ENCODE measurements around the gene UFC1.
A peak's percentile ranks its signal among the peaks of the same experiment; 100 is the strongest.

The UFC1 gene

GRCh38 chr1:161137881-161138280 is 15.9 kb upstream of the UFC1 start:
- DNase-seq: no peak

GRCh38 chr1:161138431-161138830 is 15.3 kb upstream of the UFC1 start:
- no peak for DNase-seq

GRCh38 chr1:161139766-161140165 is 14.0 kb upstream of the UFC1 start:
- peak; percentile 28 to 44 for DNase-seq

GRCh38 chr1:161140755-161141400 is 12.9 kb upstream of the UFC1 start:
- DNase-seq: no peak

- no peak for DNase-seq
These were observed 7.9 kb upstream of the UFC1 start for GRCh38 chr1:161145832-161146231.

- no peak for DNase-seq
These were observed 602 bp upstream of the UFC1 start for GRCh38 chr1:161153176-161153575.

GRCh38 chr1:161157867-161158266 is 4.1 kb downstream of the UFC1 start:
- no peak for DNase-seq

GRCh38 chr1:161158316-161159010 is 4.7 kb downstream of the UFC1 start:
- no peak for DNase-seq

GRCh38 chr1:161159087-161159912 is 5.5 kb downstream of the UFC1 start, which contains the start of gene USP21:
Gene USP21, plus strand, starts transcription at chr1:161159500. Its CDS starts 1,141 bp downstream, at chr1:161160641.
- peak; percentile 92 to 93 for DNase-seq

- no peak for DNase-seq
These were observed 6.1 kb downstream of the UFC1 start for GRCh38 chr1:161159913-161160243.

- no peak for DNase-seq
These were observed 6.9 kb downstream of the UFC1 start for GRCh38 chr1:161160671-161161145.

GRCh38 chr1:161161652-161162051 is 7.9 kb downstream of the UFC1 start:
- DNase-seq: no peak

- no peak for DNase-seq
These were observed 8.3 kb downstream of the UFC1 start for GRCh38 chr1:161162052-161162451.

- no peak for DNase-seq
These were observed 9.0 kb downstream of the UFC1 start for GRCh38 chr1:161162806-161163205.

- no peak for DNase-seq
These were observed 10.0 kb downstream of the UFC1 start for GRCh38 chr1:161163793-161164192.

GRCh38 chr1:161164901-161165610 is 11.3 kb downstream of the UFC1 start:
- DNase-seq: no peak

- DNase-seq: peak; percentile 91 to 95
These were observed 12.2 kb downstream of the UFC1 start, which contains the start of gene PPOX for GRCh38 chr1:161165742-161166668. Gene PPOX, plus strand, starts transcription at chr1:161166426. Its CDS starts 422 bp downstream, at chr1:161166848.

GRCh38 chr1:161166669-161167548 is 13.1 kb downstream of the UFC1 start:
- peak in 1 of 2 experiments; percentile 25 for DNase-seq

- no peak for DNase-seq
These were observed 15.1 kb downstream of the UFC1 start for GRCh38 chr1:161168906-161169305.

- no peak for DNase-seq
These were observed 17.4 kb downstream of the UFC1 start for GRCh38 chr1:161171191-161171590.

- no peak for DNase-seq
These were observed 17.9 kb downstream of the UFC1 start for GRCh38 chr1:161171696-161172095.
